ENCODE results near the gene CCNJL.

DNA sequence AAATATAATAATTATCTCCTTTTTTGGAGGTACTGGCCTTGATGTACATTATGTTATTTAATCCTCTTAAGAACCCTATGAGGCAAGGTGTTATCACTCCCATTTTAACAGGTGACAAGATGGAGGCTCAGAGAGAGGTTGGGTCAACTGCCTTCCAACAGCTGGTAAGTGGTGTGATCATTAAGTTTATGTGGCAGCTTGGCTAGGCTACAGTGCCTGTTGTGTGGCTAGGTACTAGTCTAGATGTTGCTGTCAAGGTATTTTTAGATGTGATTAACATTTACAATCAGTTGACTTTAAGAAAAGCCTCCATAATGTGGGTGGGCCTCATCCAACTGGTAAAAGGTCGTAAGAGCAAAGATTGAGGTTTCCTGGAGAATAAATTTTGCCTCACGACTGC lies 61.5 kb downstream of the CCNJL start:
- TF ChIP-seq, protein P1, sequence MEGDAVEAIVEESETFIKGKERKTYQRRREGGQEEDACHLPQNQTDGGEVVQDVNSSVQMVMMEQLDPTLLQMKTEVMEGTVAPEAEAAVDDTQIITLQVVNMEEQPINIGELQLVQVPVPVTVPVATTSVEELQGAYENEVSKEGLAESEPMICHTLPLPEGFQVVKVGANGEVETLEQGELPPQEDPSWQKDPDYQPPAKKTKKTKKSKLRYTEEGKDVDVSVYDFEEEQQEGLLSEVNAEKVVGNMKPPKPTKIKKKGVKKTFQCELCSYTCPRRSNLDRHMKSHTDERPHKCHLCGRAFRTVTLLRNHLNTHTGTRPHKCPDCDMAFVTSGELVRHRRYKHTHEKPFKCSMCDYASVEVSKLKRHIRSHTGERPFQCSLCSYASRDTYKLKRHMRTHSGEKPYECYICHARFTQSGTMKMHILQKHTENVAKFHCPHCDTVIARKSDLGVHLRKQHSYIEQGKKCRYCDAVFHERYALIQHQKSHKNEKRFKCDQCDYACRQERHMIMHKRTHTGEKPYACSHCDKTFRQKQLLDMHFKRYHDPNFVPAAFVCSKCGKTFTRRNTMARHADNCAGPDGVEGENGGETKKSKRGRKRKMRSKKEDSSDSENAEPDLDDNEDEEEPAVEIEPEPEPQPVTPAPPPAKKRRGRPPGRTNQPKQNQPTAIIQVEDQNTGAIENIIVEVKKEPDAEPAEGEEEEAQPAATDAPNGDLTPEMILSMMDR (conservative IDR thresholded peaks at IDR 0.05; ENCODE audit: low read depth, low read length), result no peak
- no peak for TF ChIP-seq EZH2 (IDR thresholded peaks at IDR 0.05; ENCODE audit: borderline replicate concordance, low read depth, low read length, poor library complexity, severe bottlenecking)
